GM15510 (cell line): ENCODE results near the gene CDKN2C.
A peak's percentile ranks its signal among the peaks of the same experiment; 100 is the strongest.

Source experiments
- POLR2A ChIP-seq: IDR thresholded peaks from 3 replicates; pipeline ENCODE4 v1.6.1; 2011; ENCODE audit warnings: borderline replicate concordance; ENCODE audit not compliant: insufficient read length; ENCODE audit errors: extremely low read depth

Gene CDKN2C

GRCh38 chr1:50973875-50974617 lies 4.0 kb downstream of the CDKN2C start:
- no peak for TF ChIP-seq POLR2A

GRCh38 chr1:50974618-50974935 lies 4.5 kb downstream of the CDKN2C start:
- TF ChIP-seq POLR2A = no peak

GRCh38 chr1:50975436-50975835 lies 5.4 kb downstream of the CDKN2C start:
- no peak for TF ChIP-seq POLR2A

GRCh38 chr1:50976111-50976889 lies 6.3 kb downstream of the CDKN2C start:
- no peak for TF ChIP-seq POLR2A

- peak; percentile 43 for TF ChIP-seq POLR2A
Observed at GRCh38 chr1:50976890-50977574, 7.0 kb downstream of the CDKN2C start.

GRCh38 chr1:50977575-50978143 lies 7.6 kb downstream of the CDKN2C start:
- no peak for TF ChIP-seq POLR2A

- peak; percentile 46 for TF ChIP-seq POLR2A
Observed at GRCh38 chr1:50978144-50978851, 8.3 kb downstream of the CDKN2C start.

GRCh38 chr1:50978852-50979781 lies 9.1 kb downstream of the CDKN2C start:
- TF ChIP-seq POLR2A = no peak

- TF ChIP-seq POLR2A = no peak
Observed at GRCh38 chr1:50979937-50980336, 9.9 kb downstream of the CDKN2C start.

- no peak for TF ChIP-seq POLR2A
Observed at GRCh38 chr1:50980505-50980904, 10.5 kb downstream of the CDKN2C start.

GRCh38 chr1:50981741-50982140 lies 11.7 kb downstream of the CDKN2C start:
- TF ChIP-seq POLR2A = no peak

GRCh38 chr1:50982611-50983010 lies 12.6 kb downstream of the CDKN2C start:
- no peak for TF ChIP-seq POLR2A

- TF ChIP-seq POLR2A = no peak
Observed at GRCh38 chr1:50983219-50983802, 13.3 kb downstream of the CDKN2C start.
